CD4-positive, alpha-beta T cell treated with Interferon alpha-2 for 1 hour (primary cell): ENCODE results near the gene CDC42BPB.

Source experiments
- DNase-seq, 2 donors: peaks; one replicate each; pipeline ENCODE4 v3.0.0-alpha.2; 2020 to 2022

CDC42BPB gene

DNA sequence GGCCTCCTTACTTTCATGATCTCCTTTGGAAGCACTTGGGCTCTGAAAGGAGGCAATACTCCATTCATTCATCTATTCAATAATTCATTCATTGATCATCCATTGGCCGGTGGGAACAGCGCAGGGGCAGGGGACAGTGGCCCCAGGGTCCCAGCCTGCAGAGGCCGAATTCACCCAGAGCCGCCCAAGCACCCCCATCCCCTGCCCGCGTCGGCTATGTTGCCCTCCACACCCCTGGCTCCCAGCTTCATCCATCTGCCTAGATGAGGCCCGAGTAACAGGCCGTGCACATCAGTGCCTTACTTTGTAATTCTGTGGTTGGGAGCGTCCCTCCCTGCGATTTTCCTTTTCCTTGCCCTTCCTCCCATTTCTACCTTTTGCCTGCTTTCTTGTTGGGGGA lies 131.7 kb downstream of the CDC42BPB start:
- DNase-seq, result no peak

DNA sequence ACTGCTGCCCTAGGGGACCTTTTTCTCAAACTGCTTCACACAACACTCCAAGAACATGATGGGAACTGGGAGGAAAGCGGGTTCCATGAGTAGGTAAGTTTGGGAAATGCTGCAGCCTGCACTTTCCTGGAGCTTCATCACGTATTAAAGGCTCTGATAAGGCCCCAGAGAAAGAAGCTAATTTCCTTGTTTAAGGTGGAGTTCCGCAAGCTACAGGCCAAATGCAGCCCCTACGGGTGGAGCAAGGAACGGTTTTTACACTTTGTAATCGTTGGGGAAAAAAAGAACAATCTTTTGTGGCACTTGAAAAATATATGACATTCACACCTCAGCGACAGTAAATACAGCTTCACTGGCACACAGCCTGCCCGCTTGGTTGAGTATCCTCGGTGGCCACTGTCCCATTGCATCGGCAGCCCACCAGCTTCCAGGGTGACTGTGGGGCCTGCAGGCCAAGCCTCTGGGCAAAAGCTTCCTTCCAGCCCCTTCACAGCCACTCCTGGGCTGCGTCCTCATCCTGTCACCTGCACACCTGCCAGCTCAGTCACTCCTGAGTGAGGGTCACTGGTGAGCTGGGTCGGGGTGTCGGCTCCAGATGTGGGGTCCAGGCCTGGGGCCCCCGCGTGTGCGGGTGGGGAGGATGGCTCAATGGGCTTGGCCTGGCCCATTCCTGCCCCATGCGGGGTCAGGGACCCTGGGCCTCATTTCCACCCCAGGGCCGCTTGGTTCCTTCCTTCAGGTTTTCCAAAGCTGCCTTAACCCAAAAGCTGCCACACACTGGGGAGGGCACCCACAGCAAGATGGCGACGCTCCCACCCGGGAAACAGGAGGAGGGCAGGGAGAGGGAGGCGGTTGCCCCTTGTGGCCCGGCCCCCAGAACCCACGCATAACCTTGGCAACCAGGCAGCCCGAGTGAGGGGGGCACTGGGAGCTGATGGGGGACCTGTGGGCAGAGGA lies 132.4 kb downstream of the CDC42BPB start:
- DNase-seq, result no peak

DNA sequence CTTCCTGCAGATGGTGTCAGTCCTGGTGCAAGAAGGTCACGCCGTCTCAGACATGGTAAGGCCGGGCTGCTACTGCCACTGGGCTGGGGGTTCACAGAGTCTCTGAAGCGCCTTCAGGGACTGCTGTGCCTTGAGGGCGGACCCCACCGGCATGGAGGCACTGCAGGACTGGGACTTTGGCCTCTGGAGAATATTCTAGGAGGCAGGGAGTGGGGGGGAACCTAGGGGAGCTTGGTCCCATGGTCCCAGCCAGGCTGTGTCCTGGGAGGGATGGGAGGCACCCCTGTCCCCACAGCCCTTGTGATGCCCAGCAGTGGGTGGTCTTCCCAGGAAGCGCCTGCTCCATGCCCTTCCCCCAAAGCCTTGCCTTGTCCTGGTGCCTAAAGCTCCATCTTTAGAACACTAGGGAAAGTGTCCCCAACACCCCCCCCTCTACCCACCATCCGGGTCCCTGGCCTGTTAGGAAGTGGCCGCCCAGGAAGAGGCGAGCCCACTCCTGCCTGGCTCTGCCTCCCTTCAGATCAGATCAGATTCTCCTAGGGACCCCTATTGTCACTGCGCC lies 133.3 kb downstream of the CDC42BPB start:
- no peak for DNase-seq

DNA sequence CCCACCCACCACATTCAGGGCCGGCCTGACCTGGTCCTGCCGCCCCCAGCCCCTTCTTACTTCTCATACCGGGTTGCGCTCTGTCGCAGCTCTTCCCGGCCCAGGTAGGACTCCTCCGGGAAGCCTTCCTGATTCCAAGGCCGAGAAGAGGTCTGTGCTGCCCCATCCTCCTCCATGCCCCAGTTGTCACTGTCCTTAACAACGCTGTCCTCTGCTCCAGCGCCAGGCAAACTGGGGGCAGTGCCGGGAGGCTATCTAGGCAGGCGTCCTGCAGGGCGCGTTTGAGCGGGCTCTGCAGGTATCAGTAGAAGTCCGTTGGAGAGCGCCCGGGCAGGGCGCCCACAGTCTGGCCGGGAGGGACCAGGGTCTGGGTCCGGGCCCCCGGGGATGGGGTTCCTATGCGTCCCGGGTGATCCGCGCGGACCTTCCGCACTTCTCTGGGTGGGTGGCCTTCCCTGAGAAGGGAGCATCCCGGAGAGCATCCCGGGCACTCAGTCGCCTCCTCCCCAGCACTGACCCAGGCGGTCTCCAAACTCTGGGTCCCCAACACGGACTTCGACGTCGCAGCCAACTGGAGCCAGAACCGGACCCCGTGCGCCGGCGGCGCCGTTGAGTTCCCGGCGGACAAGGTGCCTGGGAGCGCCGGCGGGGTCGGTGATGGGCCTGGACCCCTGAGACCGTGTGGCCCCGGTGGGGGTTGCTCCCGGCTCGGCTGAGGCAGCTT lies 134.0 kb downstream of the CDC42BPB start:
- DNase-seq, result no peak

DNA sequence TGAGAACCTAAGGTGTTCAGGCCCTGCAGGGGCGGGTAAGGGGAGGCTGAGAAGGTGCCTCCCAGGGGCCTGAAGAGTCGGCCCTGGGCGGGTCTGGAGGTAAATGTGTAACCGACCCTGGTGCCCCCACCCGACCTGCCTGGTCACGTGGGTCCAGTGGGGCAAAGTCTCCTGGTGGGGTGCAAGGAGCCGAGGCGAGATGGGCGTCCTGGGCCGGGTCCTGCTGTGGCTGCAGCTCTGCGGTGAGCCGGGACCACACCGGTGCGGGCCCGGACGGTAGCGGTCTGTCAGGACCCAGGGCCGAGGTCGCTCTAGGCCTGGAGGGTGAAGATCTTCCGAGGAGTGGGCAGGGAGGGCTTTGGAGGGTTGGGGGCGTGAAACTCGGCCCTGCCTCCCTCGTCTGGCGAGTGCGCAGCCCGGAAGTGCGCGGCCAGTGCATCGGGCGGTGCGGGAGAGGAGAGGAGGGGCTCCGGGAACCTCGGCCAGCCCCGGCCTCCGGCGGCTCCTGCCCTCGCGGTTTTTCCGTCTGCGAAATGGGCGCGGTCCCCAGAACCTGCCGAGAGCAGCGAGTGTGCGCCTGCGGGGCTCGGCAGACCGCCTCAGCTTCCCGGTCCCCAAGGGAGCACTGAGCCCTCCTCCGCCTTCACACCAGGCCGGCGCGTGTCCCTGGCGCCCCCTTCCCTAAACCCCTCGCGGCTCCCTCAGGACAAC lies 134.7 kb downstream of the CDC42BPB start, which contains the start of gene AMN:
Gene AMN (plus strand): TSS at position 174 of the 711 bp plus-strand sequence. CDS start 26 bp downstream, at position 200.
- no peak for DNase-seq

DNA sequence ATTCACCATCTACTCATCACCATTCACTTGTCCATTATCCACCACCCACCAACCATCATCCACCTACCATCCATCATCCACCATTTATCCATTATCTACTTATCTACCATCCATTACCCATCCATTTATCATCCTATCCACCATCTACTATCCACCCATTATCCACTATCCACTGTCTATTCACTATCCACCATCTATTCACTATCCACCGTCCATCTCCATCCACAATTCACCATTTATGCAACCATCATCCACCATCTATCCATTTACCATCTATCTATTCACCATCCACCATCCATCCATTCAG lies 136.4 kb downstream of the CDC42BPB start:
- DNase-seq, result no peak

DNA sequence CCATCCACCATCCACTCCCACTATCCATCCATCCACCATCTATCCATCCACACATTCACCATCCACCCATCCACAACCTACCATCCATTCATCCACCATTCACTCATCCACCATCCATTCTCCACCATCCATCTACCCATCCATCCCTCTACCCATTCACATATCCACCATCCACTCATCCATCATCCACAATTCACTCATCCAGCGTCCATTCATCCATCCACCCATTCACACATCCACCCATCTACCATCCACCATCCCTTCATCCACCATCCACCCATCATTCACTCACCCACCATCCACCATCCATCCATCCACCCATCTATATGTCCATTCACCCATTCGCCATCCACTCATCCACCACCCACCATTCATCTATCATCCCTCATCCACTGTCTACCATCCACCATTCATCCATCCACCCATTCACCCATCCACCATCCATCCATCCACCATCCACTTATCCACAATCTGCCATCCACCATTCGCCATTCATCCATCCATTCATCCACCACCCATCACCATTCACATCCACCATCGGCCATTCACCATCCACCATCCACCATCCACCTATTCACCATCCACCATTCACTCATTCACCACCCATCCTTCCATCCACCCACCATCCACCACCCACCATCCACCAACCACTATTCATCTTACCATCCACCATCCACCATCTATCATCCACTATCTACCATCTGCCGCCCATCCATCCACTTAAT lies 136.9 kb downstream of the CDC42BPB start:
- no peak for DNase-seq

DNA sequence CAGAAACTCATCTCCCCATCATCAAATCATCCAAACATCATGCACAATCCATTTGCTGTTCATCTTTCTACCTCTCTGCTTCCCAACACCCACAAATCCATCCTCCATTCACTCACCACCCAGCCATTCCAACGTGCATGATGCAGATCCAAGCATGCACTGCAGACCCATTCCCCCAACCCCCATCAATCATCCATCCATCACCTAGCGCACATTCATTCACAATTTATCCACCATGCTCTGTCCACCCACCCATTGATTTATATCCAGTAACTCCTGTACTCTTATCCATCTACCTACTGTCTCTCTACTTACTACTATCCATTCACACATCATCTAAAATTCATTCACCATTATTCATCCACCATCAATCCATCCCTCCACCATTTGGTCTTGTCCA lies 138.9 kb downstream of the CDC42BPB start:
- no peak for DNase-seq

DNA sequence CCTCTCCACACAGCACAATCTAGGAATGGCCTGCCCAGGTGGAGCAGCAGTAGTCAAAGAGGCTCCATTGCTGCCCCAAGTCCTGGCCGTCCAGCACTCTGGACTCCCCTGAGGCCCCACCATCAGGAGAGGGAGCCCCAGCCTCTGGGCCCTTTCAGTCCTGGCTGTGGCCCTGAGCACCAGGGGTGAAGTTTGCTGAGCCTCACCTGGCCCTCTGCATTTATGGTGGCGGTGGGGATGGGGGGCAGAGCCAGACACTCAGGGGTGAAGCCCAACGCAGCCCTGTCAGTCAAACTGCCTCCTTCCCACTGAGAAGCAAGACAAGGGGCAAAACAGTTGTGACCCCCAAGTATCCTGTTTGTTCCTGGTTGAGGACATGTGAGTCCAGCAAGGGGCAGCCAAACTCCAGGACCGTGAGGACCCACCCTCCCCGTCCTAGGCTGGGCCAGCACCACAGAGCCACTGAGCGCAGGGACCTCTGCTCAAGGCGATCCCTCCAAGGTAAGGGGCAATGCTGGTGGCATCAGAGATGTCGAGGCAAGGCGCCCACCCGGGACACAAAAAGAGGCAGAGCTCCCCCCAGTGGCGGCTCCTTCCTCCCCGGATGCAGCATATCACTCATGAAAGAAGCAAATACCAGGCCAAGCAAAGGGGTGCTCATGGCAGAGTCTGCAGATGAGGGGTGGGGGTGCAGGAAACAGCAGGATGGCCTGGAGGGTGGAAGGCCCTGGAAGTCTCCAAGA lies 139.7 kb downstream of the CDC42BPB start:
- DNase-seq, result peak; percentile 59 to 65

DNA sequence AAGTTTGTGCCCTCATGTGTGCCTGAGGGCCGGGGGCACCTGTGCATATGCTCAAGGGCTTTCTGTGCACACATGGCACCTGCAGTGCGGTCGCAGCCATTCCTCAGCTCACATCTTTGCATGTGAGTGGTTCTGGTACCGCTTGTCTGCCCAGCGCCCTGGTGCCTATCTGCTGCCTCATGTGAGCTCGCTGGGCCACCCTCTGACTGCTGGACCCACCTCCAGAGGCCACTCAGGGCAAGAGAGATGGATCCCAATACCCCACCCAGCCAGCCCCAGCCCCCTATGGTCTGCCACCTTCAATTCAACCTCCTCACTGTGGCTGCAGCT lies 140.3 kb downstream of the CDC42BPB start:
- peak in 1 of 2 donors; percentile 25 for DNase-seq

DNA sequence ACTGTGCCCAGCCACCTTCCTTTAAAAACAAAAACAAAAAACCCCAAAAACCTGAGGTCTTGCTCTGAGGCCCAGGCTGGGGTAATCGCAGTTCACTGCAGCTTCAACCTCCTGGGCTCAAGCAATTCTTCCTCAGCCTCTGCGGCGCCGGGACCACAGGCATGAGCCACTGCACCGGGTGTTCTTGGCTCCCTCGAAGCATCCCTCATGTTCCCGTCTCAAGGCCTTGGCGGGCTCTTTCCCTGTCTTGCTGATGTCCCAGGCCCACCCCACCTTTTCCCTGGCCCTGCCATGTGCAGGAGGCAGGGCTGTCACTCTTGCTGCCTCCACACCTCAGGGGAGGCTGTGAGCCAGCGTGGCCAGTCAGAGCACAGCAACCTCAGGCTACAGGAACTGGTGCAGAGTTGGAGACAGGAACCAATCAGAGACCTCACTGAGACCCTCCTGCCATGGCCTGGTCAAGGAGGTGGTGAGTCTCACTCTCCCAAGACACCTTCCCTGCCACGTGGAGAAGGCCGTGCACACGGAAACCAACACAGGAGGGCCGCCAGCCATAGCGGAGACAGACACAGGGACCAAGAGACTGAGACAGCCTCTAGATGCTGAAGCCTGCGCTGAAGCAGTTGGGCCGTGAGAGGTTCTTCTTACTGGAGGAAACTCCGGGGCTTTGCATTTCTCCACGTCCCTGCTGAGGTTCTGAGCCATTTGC lies 140.8 kb downstream of the CDC42BPB start:
- no peak for DNase-seq

DNA sequence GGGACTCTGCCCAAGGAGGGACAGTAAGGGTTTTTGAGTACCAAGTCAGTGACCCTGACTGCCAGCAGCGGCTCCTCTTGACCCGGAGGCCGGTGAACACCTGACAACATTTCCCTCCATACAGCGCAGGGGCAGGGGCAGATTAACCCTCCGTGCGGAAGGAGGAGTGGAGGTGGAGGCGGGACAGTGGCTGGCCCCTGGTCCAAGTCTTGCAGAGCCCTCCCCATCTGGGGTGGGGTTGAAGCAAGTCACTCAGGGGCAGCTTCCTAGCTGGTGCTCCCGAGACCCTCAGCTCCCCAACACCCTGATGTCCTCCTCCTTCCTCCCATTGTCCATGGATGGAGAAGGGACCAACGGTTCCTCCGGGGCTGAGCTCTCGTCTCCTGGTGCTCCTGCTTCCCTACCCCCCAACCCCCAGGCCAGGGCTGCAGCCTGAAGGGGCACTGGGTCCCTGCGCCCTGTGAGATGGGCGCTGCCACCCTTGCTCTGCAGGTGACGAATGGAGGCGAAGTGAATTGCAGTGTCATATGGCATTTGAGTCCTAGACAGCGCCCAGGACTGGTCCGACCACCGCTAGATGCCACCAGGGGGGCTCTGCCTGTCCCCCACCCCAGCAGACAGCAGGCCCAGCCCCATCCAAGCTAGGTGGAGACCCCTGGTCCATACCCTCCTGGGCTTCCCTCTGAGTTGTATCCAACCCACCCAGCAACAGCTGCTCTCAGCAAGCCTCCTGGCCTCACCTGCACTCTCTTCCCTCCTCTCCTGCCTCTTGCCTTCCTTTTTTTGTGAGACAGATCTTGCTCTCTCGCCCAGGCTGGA lies 141.8 kb downstream of the CDC42BPB start:
- no peak for DNase-seq

DNA sequence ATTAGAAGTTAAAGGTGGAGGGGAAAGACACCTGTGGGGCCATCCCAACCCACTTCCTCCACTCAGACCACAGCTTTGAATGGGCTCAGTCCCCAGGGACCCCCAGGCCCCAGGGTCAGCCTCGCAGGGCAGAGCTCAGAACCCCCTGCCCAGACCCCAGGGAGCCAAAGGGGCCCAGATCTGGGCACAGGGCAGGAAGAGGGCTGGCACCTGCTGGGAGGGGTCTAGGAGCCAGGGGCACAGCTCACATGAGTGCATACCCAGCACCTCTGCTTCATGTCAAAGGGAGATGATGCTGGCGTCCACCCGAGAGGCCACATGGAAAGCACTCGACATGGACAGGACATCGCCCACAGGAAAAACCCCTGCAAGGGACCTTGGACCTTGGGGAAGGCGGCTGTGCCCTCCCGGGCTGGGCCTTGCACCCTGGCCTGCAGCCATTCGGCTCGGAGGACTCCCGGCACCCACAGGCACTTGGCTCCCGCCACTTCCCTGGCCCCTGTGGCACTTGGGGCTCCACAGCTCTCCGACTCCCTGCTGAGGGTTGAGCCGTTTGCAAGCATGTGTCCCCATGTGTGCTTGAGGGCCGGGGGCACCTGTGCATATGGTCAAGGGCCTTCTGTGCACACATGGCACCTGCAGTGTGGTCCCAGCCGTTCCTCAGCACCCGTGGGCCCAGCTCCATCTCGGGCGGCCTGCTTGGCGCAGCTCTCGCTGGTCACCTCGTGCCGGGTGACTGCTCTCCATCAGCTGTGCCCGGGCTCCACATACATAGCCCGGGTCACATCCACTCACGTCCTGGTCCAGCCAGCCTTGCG lies 142.7 kb downstream of the CDC42BPB start:
- no peak for DNase-seq

DNA sequence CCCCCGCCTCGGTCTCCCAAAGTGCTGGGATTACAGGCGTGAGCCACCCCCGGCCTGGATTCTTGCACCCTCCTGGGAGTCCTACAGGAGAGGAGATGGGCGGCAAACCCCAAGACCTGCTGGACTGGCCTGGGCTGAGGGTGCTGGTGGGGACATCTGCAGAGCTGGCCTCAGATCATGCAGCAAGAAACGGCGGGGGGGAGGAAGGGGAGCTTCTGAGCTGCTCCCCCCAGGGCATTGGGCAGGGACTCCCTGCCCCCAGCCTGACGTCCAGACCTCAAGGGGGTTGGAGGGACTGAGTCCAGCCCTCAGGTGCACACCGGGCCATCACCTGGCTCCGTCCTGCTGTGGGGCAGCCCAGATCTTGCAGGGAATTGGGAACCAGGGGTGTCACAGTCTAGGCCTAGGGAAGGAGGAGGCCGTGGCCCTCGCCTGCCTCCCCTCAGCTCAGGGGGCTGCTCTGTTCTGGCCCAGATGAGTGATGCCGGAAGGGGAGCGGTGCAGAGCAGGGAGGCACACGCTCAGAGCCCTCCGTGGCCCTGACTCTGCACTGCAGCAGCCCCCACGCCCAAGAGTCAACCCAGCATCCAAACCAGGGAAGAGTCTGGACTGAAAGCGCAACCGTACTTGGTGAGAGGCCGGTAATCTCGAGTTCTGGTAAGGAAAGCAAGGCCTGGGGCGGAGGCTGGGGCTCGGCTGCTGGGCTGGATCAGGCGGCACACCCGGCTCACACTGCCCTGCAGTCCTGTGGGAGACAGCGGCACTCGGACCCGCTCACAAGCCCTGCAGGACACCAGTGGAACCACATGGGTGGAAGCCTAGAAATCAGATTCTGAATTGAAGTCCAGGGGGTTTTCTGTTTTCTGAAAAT lies 143.8 kb downstream of the CDC42BPB start:
- DNase-seq, result no peak

DNA sequence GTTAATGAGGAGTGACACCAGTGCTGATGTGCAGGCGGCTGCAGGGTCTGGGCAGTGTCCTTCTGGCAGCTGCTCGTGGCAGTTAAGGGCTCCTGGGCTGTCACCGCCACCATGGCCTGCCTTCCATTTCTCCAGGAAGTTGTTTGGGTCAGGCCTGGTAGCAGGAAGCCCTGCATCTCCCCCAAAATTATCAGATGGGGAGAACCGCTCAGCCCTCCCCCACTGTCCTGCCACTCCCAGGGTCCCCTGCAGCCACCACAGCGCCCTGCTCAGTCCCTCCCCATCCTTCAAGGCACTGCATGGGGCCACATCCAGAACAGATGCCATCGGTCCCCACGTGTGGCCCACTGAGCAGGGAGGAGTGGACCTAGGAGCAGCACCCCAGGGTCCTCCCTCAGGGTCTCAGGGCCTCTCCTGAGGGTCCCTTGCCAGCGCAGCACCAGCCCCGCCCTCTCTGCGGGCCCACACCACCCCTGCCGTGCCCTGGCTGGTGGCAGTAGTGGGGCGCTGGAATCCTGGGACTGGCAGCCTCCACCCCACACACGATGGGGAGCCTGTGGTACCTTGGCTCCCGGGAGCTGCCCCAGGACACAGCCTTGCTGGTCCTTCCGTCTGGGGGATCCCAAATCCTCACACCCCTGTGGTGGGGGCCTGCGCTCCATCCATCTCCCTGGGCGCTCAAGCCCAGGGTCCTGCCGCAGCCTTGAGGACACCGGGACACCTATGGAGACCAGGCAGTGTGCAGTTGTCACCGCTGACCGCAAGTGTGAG lies 145.2 kb downstream of the CDC42BPB start:
- DNase-seq, result no peak

DNA sequence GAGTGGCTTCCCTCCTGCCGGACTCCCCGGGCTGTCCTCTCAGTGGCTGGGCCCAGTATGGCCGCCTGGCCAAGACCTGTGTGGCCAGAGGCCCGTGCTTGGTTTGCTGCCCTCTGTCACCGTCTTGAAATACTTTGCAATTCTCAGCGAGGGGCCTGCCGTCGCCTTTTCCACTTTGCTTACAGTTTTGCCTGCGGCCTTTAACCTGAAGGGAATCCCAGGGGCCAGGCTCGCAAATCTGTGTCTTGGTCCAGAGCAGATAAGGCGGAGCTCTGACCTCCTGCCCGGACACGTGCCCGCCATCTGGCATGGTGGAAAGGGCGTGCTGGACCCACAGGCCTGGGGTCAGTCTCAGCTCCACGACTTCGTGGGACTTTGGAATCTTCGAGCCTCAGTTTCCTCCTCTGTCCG lies 145.8 kb downstream of the CDC42BPB start:
- no peak for DNase-seq

DNA sequence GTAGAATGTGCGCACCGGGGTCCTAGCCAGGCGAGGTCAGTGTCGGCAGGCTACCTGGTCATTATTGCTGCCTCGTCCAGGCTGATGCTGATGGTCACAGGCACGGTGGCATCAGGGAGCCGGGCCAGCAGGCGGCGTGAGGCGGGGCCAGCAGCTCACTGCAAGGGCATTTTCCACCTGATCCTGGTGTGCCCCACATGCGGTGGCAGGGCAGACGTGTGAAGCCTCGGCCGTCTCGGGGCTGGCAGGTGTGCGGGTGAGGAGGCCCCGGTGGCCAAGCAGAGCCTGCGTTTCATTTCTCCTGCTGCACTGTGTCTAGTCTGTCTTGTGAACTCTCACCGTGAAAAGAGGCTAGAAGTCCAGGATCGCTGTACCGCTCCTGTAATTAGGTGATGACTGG lies 146.9 kb downstream of the CDC42BPB start:
- no peak for DNase-seq

DNA sequence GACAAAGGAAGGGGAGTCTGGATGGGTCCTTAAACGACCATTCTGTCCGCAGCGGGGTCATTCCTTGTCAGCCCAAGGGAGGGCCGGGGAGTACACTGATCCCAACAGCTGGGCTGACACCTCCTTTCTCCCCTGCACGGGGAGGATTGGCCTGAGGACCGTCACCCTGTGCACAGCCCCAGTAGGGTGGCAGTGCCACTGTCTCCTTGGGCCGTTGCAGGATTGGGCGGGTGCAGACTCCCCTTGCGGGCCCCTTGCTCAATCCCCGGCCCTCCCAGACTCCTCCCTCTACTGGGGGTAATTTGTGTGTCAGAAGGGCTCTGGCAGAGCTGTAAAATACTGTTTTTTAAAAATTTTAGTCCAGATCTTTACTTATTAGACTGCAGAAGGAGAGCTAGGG lies 147.4 kb downstream of the CDC42BPB start:
- DNase-seq, result no peak
